NCI-H146 treated with DMSO at 0.1 percent for 48 hours (cell line): Measurements from ENCODE around the gene TCF12.

Source experiments
- DNase-seq: peaks from one replicate; lab custom pipeline; 2025; ENCODE audit not compliant: unreplicated experiment; lab: John Stamatoyannopoulos, UW

TCF12 gene

DNA sequence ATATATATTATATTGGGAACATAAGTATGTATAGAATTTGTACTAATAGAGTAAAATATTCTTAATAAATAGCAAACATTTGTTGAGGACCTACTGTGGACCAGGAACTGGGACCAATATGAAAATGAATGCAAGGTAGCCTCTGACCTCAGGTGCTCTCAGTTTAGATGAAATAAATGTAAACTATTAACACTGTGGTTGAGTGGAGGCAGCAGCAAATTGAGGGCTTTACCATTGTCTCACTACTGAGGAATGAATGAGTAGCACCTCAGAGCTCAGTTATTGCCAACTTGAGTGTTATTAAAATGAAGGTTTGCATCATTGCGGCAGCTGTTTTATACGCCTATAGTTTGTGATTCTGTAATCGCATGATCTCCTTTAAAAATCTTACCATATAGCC lies 366.9 kb downstream of the TCF12 start:
- DNase-seq = no peak

DNA sequence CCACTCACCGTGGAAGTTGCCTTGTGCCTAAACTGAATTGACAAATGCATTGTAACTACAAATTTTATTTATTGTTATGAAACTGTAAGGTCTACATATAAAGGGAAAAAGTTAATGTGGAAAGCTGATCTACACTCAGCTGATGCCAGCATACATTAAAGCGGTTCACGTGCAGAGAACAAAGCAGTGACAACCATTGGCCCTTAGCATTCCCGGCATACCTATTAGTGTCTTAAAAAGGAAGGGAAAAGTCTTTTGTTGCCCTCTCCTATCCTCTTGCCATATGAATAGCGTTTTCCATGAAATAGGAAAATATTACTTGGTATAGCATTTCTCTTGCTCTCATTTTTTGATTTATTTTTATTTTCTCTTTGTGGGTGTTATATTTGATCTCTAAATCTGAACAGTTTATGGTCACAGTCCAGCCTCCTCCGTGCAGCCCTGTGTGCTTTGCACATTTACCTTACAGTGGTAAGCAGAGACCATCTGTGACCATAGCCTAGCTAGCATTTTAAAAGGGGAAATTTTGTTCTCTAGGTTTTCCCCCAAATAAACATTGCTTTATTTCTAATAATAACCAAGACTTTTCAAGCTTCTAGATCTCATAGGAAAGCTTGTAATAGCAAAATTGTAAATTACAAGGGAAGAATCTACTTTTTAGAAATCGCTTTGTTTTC lies 368.1 kb downstream of the TCF12 start:
- no peak for DNase-seq

DNA sequence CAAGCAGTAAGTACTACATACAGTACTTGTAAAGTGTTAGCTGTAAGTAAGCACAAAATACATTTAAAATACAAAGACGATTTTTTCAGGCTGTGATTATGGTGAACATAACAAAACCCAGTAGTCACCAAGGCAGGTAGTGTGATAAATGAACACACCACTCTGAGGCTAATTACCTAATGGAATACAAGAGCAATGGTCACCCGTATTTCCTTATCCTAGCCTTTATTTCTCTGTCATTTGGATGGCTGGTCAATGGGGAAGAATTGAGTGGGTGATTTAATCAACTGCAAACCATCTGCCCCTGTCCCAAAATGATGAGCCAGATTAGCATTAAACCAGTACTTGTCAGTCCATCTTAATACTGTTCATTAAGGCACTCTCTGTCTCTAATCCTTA lies 368.7 kb downstream of the TCF12 start:
- DNase-seq = no peak

DNA sequence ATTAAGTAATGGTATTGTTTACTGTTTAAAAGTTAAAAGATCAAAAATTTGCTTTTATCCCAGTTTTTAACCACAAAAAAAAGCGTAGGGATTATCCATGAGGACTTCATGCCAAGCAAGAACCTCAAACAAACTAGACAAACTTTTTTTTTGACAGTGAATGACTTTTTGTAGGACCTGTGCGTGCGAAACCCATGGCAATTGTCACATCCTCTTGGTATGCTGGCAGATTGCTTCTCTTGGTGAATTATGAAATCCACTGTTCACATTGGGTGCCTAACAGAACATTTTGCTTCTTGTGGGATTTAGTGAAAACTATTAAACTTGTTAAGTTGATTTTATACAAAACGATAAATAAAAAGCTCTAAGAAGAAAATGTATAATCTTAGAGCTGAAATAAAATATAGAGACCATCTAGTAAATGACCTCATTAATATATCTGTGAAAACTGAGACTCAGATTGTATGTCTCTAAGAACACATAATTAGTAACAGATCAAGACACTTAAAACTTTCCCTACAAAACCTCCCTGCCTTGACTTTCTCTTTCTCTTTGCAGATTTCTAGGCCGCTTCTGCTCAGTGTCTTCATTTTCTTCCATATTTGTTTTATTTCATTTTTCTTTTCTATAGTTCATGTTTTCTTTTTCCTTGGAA lies 370.6 kb downstream of the TCF12 start:
- no peak for DNase-seq

DNA sequence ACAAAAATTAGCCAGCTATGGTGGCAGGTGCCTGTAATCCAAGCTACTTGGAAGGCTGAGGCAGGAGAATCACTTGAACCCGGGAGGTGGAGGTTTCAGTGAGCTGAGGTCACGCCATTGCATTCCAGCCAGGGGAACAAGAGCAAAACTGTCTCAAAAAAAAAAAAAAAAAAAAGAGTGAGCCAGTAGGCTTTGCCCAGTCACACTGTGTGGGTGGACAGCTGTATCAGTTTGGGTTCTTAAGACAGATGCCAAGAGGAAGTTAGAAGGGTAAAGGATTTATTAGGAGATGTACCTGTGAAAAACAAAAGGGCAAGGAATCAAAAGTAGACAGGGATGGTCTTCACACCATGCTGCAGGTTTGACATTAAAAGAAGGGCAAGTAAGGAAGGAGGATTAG lies 371.7 kb downstream of the TCF12 start:
- DNase-seq = no peak

DNA sequence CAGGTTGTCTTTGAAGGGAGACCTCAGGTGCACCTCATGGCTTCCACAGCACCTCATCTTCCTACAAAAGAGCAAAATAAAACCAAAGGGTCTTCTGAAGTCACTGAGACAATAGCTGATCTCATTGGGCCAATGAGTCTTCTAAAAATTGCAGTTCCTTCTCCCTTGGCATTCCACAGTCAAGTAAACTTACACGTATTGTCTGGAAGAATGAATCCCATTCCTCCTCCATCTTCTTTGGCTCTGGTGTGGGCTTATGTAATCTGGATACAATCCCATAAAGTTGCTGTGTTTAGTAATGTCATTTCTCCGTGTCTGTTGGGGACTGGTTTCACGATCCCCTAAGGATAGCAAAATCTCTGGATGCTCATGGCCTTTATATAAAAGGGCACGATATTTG lies 372.4 kb downstream of the TCF12 start:
- no peak for DNase-seq

DNA sequence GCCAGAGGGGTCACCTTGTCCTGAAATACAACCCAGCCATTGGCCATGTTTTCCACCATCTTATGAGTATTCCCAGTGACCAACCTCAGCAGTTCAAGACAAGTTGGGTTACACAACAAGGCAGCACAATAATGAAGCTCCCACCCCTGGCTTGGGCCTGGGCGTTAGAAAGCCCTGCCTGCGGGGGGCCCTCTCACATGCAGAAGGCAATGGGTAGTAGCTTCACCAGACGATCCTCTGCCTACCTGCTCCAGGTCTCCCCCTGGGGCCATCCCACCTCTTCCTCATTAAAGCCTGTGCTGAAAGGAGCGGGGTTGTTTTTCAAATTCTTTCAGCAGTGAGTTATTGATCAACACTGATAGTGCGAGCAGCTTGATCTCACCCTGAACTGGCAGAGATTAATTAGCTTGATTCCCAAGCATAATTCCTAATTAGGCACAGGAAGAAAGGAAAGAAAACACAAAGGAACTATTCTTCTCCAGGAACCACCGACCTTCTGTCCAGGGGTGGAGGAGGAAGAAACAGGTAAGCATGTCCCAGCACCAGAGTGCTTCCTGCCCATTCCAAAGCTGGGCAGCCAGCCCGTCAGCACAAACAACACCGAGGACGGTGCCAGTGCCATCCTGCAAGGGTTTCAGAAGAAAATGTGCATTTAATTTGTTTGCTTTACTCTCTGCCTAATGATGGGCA lies 378.2 kb downstream of the TCF12 start:
- DNase-seq = no peak

DNA sequence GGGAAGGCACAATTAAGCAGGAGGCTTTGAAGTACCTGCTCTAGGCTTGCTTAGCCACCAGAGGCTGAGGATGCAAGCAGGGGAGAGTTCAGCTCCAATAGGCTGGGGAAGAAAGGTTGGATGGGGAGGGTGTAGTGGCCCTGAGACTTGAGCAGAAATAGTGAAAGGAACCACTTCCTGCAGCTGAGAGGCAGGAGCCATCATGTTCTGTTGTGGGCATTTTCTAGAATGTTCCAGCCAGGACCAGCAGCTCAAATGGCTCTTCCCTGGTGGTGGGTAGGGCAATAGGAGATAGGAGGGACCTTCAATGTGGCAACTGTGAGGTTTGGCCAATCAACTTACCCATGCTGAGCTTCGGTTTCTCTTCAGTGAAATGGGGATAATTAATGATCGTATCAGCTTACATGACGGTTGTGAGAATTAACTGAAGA lies 378.7 kb downstream of the TCF12 start:
- DNase-seq = peak; percentile 20

DNA sequence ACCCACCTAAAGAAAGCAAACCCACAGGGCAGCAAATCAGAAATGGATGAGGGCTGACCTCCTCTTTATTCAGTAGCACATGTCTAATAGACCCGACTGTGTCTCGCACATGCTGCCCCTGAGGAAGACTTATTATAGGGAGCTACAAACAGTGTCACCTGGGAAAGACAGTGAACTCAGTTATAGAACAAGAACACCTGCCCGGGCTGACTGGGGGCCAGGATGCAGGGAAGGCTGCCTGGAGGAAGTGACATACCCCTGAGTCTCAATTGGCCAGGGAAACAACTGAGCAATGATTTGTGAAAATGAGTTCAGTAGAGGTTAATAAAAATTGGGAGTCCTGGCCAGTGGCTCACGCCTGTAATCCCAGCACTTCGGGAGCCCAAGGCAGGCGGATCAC lies 379.2 kb downstream of the TCF12 start:
- DNase-seq = no peak

DNA sequence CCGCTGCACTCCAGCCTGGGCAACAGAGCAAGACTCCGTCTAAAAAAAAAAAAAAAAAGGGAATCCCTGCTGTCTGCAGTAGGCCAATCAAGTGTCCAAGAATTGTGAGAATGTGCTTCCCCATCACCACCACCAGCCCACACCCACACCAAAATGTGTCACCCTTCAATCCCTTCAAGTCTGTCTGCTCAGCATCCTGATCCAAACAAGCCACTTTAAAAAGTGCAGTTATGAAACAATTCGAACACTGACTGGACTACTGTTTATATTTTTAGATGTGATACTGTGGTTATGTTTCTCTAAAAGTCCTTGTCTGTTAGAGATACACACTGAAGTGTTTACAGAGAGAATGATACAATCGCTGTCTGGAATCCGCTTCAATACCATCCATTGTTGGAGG lies 379.8 kb downstream of the TCF12 start:
- no peak for DNase-seq

DNA sequence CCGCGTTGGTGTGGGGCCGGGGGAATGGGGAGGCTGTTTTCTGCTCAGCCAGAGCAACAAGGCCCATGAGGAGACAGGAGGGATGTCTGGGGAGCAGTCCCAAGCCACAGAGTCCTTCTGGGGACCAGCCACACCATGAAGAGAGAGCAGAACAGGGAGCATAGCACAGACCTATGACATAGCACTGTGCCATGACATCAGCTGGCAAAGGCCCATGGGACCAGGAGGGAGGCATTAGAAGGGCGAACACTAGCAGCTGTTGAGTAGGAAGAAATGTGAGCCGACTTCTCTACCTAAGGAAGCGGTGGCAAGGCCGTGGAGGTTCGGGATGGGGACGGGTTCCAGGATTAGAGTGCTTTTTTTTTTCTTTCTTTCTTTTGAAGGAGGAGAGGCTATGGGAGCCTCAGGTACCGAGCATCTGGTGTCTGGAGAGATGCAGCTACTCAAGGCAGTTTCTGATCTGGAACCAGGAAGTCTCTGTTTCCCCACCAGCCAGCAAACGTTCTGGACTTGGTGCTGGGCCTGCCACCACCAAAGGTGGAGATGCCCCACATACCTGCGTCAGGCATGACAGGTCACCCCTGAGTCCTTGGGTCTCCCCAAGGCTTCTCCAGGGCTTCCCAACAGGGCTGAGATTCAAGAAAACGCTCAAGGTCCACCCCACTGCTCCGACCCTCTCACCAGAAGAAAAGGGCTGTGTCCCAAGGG lies 380.6 kb downstream of the TCF12 start:
- DNase-seq = no peak

DNA sequence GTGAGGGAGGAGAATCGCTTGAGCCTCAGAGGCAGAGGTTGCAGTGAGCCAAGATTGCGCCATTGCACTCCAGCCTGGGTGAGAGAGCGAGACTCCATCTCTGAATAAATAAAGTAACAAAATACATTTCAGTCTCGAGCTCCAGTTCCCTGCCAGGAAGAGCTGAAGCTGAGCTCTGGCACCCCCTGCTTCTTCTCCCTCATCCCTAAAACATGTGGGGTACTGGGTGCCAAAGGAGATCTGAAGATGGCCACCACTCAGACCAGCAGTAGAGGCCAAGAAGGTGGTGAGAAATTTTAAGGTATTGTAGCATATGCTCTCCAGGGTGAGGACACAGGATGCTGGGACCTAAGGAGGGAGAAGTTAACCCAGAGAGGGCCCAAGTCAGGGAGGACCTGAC lies 382.9 kb downstream of the TCF12 start:
- no peak for DNase-seq

DNA sequence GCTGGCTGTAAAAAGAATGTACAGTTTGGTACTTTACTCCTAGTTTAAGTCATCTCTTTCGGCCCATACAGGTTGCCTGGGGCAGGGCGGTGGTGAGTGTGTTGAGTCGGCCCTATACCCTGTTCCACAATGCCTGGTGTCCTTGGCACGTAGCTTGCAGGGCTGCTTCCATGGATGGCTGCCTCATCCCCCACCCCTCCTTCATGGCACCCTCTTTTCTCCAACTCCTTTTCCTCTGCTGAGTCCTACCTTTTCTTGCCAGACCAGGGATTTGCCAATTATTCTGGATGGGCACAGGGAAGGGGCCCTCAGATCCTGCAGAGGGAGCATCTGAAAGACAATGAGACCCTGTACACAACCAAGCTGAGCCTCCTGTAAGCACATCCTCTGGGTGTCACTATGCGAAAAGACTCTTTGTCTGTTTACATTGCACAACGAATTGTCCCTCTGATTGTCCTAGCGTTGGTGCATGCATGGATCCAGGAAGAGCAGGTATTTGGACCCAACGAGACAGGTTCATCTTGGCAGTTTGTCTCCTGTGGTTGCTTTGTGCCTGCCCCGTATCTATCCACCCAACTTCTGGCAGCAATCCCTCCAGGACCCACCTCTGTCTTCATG lies 384.3 kb downstream of the TCF12 start:
- DNase-seq = peak; percentile 36

DNA sequence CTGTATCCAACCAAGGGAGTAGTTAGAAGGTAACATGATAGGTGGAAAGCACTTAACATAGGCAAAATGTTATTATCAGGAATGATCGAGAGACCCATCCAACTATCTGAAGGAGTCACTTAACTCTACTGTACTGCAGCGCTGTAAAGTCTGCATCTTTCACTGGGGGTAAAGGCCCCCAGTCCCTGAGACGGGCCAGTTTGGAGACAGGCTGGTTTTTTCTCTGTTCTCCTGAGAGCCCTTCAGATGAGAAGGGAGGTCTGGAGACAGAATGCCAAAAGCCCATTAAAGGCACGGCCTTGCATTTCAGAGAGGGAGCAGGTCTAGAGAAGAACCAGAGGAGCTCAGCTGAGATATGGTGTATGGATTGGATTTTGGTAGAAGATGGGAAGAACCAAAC lies 386.6 kb downstream of the TCF12 start:
- DNase-seq = no peak

DNA sequence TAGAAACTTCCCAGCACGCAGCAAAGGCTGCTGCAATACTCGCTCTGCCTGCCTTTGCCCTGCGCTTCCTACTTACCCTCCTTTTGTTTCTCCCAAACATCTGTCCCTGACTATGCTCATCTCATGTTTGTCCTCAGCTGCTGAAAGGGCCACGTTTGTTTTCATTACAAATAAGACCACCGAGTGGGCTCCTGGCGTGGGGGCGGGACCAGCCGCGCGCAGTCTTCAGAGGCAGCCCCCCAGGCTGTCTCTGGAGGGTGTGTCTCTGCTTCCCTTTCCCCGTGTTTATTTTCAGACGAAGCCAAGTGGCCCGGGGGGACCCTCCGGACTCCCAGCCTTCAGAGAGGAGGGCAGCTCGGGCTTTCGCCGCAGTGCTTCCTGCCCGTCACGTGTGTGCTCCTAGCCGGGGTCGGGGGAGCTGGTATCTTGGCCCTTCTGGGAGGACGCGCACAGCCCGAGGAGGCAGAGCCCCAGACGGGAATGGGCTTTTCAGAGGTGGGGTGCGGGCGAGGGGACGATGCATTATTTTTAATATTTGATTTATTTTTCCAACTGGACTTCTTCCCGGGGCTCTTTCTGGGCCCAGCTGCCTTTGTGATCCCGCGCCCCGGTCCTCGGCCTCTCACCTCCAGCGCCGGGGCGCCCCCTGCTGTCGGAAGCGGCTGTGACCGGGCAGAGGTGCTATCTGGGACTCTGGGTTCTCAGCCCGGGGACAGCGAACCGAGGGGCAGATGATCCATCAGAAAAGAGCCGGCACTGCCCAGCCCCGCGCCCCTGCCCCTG lies 387.9 kb downstream of the TCF12 start:
- peak; percentile 79 for DNase-seq

DNA sequence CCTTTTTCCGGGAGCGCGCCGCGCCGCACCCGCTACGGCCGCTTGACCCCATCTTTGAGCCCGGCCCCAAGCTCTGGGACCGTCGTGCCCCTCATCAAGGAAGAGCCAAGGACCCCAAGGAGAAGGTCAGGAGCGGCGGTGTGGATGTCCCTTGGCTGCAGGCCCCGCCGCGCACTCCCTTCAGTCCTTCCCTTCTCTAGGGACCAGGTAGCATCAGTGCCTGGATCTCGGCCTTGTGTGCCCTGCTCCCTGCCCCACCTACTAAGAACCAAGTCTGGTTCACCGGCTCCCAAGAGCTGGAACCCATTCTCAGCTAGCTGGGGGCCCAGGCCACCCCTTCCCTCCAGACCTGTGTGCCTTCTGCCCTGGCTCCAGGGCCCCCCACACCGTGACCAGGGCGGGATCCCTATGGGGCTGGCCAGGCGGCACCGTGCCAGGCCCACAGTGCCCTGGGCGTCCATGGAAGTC lies 388.5 kb downstream of the TCF12 start:
- DNase-seq = no peak

DNA sequence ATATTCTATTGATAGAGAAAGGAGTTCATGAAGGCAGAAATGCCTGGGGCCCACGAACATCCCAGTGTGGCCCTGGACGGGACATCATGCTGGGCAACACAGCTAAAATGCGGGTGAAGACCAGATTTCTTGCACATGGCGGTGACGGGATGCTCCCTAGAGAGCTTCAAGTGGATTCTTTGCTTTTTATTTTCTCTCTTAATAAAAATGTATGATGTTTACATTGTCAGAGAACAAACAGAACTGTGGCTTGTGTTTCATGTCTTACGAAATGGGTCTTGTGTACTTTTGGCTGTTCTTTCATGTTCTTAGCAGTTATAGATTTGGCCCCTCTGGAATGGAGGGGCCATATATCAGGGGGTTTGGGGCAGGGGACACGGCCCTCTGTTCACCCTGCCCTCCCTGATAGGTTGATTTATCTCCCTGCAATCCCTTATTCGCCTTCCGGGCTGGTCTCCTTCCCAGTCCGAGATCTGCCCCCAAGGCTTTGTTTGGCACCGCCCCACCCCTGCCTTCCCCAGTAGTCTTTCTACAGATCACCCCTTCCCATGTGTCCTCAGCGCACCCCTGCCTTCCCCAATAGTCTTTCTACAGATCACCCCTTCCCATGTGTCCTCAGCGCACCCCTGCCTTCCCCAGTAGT lies 389.2 kb downstream of the TCF12 start:
- no peak for DNase-seq

DNA sequence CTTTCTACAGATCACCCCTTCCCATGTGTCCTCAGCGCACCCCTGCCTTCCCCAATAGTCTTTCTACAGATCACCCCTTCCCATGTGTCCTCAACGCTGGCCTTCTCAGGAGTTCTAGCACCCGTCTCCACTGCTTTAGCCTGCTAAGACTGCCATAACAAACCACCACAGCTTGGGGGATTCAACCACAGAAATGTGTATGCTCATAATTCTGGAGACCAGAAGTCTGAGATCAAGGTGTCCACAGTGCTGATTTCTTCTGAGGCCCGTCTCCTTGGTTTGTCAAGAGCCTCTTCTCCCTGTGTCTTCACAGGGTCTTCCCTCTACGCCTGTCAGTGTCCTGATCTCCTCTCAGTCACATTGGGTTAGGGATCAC lies 389.7 kb downstream of the TCF12 start:
- no peak for DNase-seq

DNA sequence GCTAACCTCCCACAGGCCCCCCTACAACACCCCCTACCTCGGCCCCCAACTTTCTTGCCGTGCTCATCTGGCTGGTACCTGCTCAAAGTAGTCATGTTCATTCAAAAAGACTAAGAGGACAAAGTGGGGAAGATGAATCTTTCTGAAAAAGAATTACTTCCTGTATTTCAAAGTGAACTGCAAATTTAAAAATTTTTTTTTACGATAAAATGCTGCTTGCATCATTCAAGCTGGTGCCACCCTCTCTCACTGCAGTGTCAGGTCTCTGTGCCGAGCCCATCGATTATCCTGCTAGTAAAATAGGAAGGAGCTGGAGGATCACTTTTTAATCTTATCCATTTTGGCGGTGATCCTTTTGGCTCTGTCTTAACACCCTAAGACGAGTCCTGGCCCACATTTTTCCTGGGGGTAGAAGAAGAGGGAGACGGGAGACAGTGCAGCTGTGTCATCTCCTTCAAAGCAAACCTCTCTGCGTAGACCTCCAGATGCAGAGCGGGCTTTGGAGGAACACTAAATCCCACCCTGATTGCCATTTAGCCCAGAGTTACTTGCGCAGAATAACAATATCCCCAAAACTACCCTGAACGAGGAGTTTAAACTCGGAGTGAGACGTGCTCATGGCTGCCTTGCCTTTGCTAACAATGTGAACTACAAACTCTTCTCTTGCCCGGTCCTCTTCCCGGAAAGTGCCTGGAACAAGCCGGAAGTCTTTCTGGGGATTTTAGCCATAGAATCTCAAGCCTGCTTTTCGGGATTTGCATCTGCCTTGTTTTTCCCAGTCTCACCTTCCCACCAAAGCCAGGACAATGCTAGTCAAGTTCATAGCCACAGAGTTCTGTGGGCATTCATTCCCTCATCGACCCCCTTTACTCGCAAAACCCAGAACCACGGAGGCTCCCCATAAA lies 391.7 kb downstream of the TCF12 start:
- no peak for DNase-seq
